SK-N-SH (cell line): Measurements from ENCODE around the gene SAMD9.

Experiments
- CHD2 ChIP-seq: fragments of 150-350 bp; IDR thresholded peaks from 2 replicates; pipeline ENCODE4 v1.6.1; 2018; ENCODE audit warnings: low read length; ENCODE audit not compliant: partially characterized antibody
- CTCF ChIP-seq: fragments of 200-600 bp; sonication (generic); IDR thresholded peaks from 2 replicates; pipeline ENCODE4 v1.6.1; 2017; ENCODE audit warnings: antibody characterized with exemption, mild to moderate bottlenecking, moderate library complexity
- ELF1 ChIP-seq: IDR thresholded peaks from 2 replicates; pipeline ENCODE4 v1.4.0; 2012
- FOXM1 ChIP-seq: IDR thresholded peaks from 2 replicates; pipeline ENCODE4 v1.4.0; 2012; ENCODE audit warnings: low read depth, mild to moderate bottlenecking
- GABPA ChIP-seq: IDR thresholded peaks from 2 replicates; pipeline ENCODE4 v1.4.0; 2012; ENCODE audit warnings: low read depth, mild to moderate bottlenecking
- MAX ChIP-seq: IDR thresholded peaks from 2 replicates; pipeline ENCODE4 v1.4.0; 2012; ENCODE audit warnings: low read depth
- MEF2A ChIP-seq: IDR thresholded peaks from 2 replicates; pipeline ENCODE4 v1.4.0; 2012; ENCODE audit warnings: low read depth, borderline replicate concordance
- PBX3 ChIP-seq: IDR thresholded peaks from 2 replicates; pipeline ENCODE4; 2012
- POLR2AphosphoS5 ChIP-seq: IDR thresholded peaks from 2 replicates; pipeline ENCODE4 v1.6.1; 2012; ENCODE audit warnings: low read depth, low read length
- RXRA ChIP-seq: IDR thresholded peaks from 2 replicates; pipeline ENCODE4 v1.4.0; 2012; ENCODE audit warnings: low read depth, mild to moderate bottlenecking, borderline replicate concordance
- TEAD4 ChIP-seq: IDR thresholded peaks from 2 replicates; pipeline ENCODE4 v1.4.0; 2012; ENCODE audit warnings: mild to moderate bottlenecking, borderline replicate concordance; ENCODE audit not compliant: insufficient read depth
- USF1 ChIP-seq: IDR thresholded peaks from 2 replicates; pipeline ENCODE4 v1.4.0; 2012; ENCODE audit warnings: low read depth, borderline replicate concordance
- USF2 ChIP-seq: fragments of 150-350 bp; IDR thresholded peaks from 2 replicates; pipeline ENCODE4 v1.6.1; 2017; ENCODE audit warnings: antibody characterized with exemption, low read length, low read depth, borderline replicate concordance
- YY1 ChIP-seq: IDR thresholded peaks from 2 replicates; pipeline ENCODE4 v1.4.0; 2012; ENCODE audit warnings: low read depth, mild to moderate bottlenecking

- TF ChIP-seq CTCF (no peak), GABPA (no peak), FOXM1 (no peak), USF2 (no peak), POLR2AphosphoS5 (no peak), PBX3 (no peak), TEAD4 (no peak), CHD2 (no peak), MEF2A (no peak), ELF1 (no peak), USF1 (no peak), RXRA (no peak), MAX (no peak), YY1 (peak; percentile 42; the same call in 1 of the 2 replicates)
Measured at GRCh38 chr7:93148727-93149126, 30.9 kb upstream of the SAMD9 start.
